ENCODE results near the gene TFRC. TPM values are rescaled to one million over a fixed set of nuclear protein-coding genes. Genes with fewer than 3 reads are reported as not detected.
"Not testable (repeated sequence)": the region's sequence is repeated elsewhere in the genome, so short reads cannot be mapped to it uniquely, and the experiment has no call there.

Gene TFRC
- total RNA-seq, 1 donor from 2014 or later, result 131 TPM

- no peak for DNase-seq (ENCODE audit: low spot score)
- intact Hi-C loops (cut with DNase I), result no loop called here
Observed at GRCh38 chr3:196054661-196055060, 27.2 kb downstream of the TFRC start.

- no peak for DNase-seq (ENCODE audit: low spot score)
- intact Hi-C loops (cut with DNase I), result no loop called here
Observed at GRCh38 chr3:196053487-196053886, 28.4 kb downstream of the TFRC start.

- no peak for DNase-seq (ENCODE audit: low spot score)
Observed at GRCh38 chr3:196051282-196052076, 30.4 kb downstream of the TFRC start.

GRCh38 chr3:196050597-196050996 is 31.3 kb downstream of the TFRC start:
- no peak for DNase-seq (ENCODE audit: low spot score)
- intact Hi-C loops (cut with DNase I), result no loop called here

More at GRCh38 chr3:196051282-196052076, 30.4 kb downstream of the TFRC start:
- intact Hi-C loops (cut with DNase I), result no loop called here

GRCh38 chr3:196049653-196050052 is 32.2 kb downstream of the TFRC start:
- DNase-seq (ENCODE audit: low spot score), result no peak
- intact Hi-C loops (cut with DNase I), result no loop called here

GRCh38 chr3:196048922-196049598 is 32.8 kb downstream of the TFRC start:
- intact Hi-C loops (cut with DNase I), result no loop called here
- no peak for DNase-seq (ENCODE audit: low spot score)

- intact Hi-C loops (cut with DNase I), result no loop called here
- no peak for DNase-seq (ENCODE audit: low spot score)
Observed at GRCh38 chr3:196047391-196048030, 34.4 kb downstream of the TFRC start.

- intact Hi-C loops (cut with DNase I), result no loop called here
Observed at GRCh38 chr3:196044513-196044912, 37.4 kb downstream of the TFRC start.

GRCh38 chr3:196042673-196043072 is 39.2 kb downstream of the TFRC start:
- intact Hi-C loops (cut with DNase I), result no loop called here
- DNase-seq (ENCODE audit: low spot score), result no peak

More at GRCh38 chr3:196044513-196044912, 37.4 kb downstream of the TFRC start:
- DNase-seq (ENCODE audit: low spot score), result no peak

- DNase-seq (ENCODE audit: low spot score), result no peak
- intact Hi-C loops (cut with DNase I), result no loop called here
Observed at GRCh38 chr3:196039359-196039758, 42.5 kb downstream of the TFRC start.

GRCh38 chr3:196026059-196026458 is 55.8 kb downstream of the TFRC start:
- intact Hi-C loops (cut with DNase I); DNase-seq (ENCODE audit: low spot score): not testable (repeated sequence)

GRCh38 chr3:196024968-196025367 is 56.9 kb downstream of the TFRC start:
- intact Hi-C loops (cut with DNase I), result loop anchor here (5.0 kb wide), 1 partner anchor 172 kb away; no protein-coding TSS in a partner anchor

GRCh38 chr3:196023947-196024346 is 57.9 kb downstream of the TFRC start:
- intact Hi-C loops (cut with DNase I), result loop anchor here (5.0 kb wide), 1 partner anchor 173 kb away; no protein-coding TSS in a partner anchor
- no peak for DNase-seq (ENCODE audit: low spot score)

More at GRCh38 chr3:196024968-196025367, 56.9 kb downstream of the TFRC start:
- DNase-seq (ENCODE audit: low spot score), result no peak

- intact Hi-C loops (cut with DNase I), result loop anchor here (5.0 kb wide), 1 partner anchor 175 kb away; no protein-coding TSS in a partner anchor
Observed at GRCh38 chr3:196022499-196022878, 59.4 kb downstream of the TFRC start.

GRCh38 chr3:196020373-196020772 is 61.5 kb downstream of the TFRC start:
- intact Hi-C loops (cut with DNase I), result loop anchor here (5.0 kb wide), 1 partner anchor 177 kb away; no protein-coding TSS in a partner anchor
- no peak for DNase-seq (ENCODE audit: low spot score)

More at GRCh38 chr3:196022499-196022878, 59.4 kb downstream of the TFRC start:
- not testable (repeated sequence) for DNase-seq (ENCODE audit: low spot score)

GRCh38 chr3:196019576-196019975 is 62.3 kb downstream of the TFRC start:
- DNase-seq (ENCODE audit: low spot score); intact Hi-C loops (cut with DNase I): not testable (repeated sequence)

- intact Hi-C loops (cut with DNase I); DNase-seq (ENCODE audit: low spot score): not testable (repeated sequence)
Observed at GRCh38 chr3:196018159-196018558, 63.7 kb downstream of the TFRC start.

GRCh38 chr3:196016485-196016884 is 65.4 kb downstream of the TFRC start:
- no peak for DNase-seq (ENCODE audit: low spot score)
- intact Hi-C loops (cut with DNase I), result no loop called here

- DNase-seq (ENCODE audit: low spot score), result no peak
- intact Hi-C loops (cut with DNase I), result no loop called here
Observed at GRCh38 chr3:196016059-196016458, 65.8 kb downstream of the TFRC start.

Data from cardiac septum (tissue), 1 donor.